ENCODE measurements around the gene KCNQ1. TPM values are rescaled to one million over a fixed set of nuclear protein-coding genes. Genes with fewer than 3 reads are reported as not detected.

Gene KCNQ1
- total and polyA plus RNA-seq, 2 donors (not counting 1 experiment from before 2014, with no cell fraction given) = 21.5 to 28.8 TPM

DNA sequence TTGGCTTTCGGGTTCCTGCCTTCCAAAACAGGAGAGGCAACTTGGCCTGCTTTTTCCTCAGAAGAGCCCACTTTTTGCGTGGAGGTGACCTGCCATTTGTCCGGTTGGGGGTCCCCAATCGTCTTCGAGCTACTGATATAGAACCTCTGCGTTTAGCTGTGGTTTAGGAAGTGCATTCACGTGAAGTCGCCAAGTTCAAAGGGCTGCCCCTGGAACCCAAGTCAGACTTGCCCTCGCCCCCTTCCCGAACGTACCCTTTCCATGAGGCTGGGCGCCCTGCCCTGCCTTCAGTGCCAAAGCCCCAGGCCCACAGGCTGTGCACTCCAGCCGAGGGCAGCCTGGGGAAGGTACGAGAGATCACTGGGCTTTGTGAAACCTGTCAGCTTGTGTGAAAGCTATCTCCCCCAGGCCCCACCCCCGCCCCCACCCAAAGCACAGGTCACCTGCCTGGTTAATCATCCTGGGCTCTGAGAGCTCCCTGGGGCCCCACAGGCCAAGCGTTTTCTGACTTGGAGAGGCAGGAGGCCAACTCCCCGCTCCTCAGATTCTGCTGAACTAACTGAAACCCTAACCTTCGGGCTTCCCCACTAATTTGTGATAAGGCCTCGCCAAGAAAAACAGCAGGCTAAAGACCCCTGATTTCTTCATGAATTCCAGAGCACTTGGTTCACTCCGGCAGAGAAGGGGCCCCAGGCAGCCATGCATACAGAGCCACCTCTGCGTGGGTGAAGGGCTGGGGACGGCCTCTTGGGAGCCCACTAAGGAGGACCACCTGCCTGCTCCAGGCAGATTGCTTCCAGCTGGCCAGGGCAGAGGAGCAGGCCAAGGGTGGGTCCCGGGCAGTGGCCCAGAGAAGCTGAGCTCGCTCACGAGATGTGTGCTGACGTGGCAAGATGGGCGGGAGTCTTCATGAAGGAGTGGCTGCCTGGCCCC lies 280.8 kb downstream of the KCNQ1 start:
- Histone ChIP-seq H3K4me2 (replicated peaks; ENCODE audit: low read depth, low read length, poor library complexity, severe bottlenecking) (no peak overlapping the region), H3K4me1 (ENCODE audit: control insufficient read depth in 2 of 2, insufficient read depth in 2 of 2, low read length in 2 of 2) (no peaks in the 10 kb centered on the region), H3K27ac (ENCODE audit: low read length in 2 of 2) (no peak overlapping the region), H3K27me3 (replicated peaks in 1 of 4; ENCODE audit: control extremely low read depth in 1 of 4, control insufficient read depth in 3 of 4, insufficient read depth in 4 of 4, low read length in 3 of 4) (no peaks in the 10 kb centered on the region), H3K79me2 (ENCODE audit: control insufficient read depth, insufficient read depth, low read length) (no peaks in the 10 kb centered on the region), H3K9ac (ENCODE audit: low read length) (no peak overlapping the region), H3K36me3 (replicated peaks in 1 of 2; ENCODE audit: control extremely low read depth in 1 of 2, control insufficient read depth in 1 of 2, extremely low read depth in 1 of 2, insufficient read depth in 2 of 2, low read length in 1 of 2) (no peaks in the 10 kb centered on the region), H3K4me3 (ENCODE audit: control extremely low read depth in 1 of 5, extremely low read depth in 1 of 5, insufficient read depth in 1 of 5, low read depth in 2 of 5, low read length in 4 of 5) (no peak overlapping the region), H4K20me1 (ENCODE audit: control insufficient read depth, insufficient read depth, low read length, poor library complexity, severe bottlenecking) (peaks cover 5% of the 10 kb centered on the region), H2AFZ (ENCODE audit: insufficient read depth, low read depth, low read length, poor library complexity, severe bottlenecking) (no peak overlapping the region), H3K9me3 (ENCODE audit: control extremely low read depth in 1 of 3, control insufficient read depth in 2 of 3, insufficient read depth in 1 of 3, low read length in 2 of 3) (peaks cover 0 to 4% (median 0%) of the 10 kb centered on the region in 3 donors)
- no peak overlapping the region for H3K4me3 Mint-ChIP-seq
- TF ChIP-seq, protein P1, sequence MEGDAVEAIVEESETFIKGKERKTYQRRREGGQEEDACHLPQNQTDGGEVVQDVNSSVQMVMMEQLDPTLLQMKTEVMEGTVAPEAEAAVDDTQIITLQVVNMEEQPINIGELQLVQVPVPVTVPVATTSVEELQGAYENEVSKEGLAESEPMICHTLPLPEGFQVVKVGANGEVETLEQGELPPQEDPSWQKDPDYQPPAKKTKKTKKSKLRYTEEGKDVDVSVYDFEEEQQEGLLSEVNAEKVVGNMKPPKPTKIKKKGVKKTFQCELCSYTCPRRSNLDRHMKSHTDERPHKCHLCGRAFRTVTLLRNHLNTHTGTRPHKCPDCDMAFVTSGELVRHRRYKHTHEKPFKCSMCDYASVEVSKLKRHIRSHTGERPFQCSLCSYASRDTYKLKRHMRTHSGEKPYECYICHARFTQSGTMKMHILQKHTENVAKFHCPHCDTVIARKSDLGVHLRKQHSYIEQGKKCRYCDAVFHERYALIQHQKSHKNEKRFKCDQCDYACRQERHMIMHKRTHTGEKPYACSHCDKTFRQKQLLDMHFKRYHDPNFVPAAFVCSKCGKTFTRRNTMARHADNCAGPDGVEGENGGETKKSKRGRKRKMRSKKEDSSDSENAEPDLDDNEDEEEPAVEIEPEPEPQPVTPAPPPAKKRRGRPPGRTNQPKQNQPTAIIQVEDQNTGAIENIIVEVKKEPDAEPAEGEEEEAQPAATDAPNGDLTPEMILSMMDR (IDR thresholded peaks at IDR 0.05) = no peak
- TF ChIP-seq EZH2 (IDR thresholded peaks at IDR 0.05; ENCODE audit: borderline replicate concordance, insufficient read depth, low read depth, low read length, poor library complexity, severe bottlenecking) = no peak
- no peaks in the 10 kb centered on the region for H3K4me1 Mint-ChIP-seq
- POLR2A ChIA-PET = no interaction called here
- H3K27me3 Mint-ChIP-seq = no peaks in the 10 kb centered on the region
- DNase-seq = no peak
- H3K27ac Mint-ChIP-seq = no peak overlapping the region
- 95% methylated on average over 26 of the region's 27 CpGs for WGBS (ENCODE audit: insufficient coverage)
- H3K9me3 Mint-ChIP-seq (ENCODE audit: insufficient read depth) = no peaks in the 10 kb centered on the region
- intact Hi-C loops (cut with micrococcal nuclease) = no loop called here
- no peak for ATAC-seq (ENCODE audit: low read depth)
- CTCF ChIA-PET = no interaction called here

DNA sequence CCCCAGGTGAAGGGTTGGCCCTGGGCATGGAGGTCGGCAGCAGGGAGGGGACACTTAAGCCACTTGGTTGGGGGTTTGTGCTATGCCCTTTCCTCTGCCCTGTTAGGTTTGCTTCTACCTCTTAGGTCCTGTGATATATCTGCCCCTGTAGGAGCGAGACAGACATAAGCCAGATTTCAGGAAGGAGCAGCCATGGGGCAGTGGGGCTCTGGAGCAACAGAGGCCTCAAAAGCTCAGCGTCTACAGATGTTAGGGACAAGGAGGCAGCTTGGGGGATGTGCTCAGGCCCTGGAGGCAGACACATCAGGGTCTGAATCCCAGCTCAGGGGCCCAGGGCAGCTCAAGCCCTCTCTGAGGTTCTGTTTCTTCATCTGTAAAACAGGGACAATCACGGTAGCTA lies 282.2 kb downstream of the KCNQ1 start:
- 85% methylated on average over 4 of the region's 4 CpGs for WGBS (ENCODE audit: insufficient coverage)
- Histone ChIP-seq H3K27me3 (replicated peaks in 1 of 4; ENCODE audit: control extremely low read depth in 1 of 4, control insufficient read depth in 3 of 4, insufficient read depth in 4 of 4, low read length in 3 of 4) (no peaks in the 10 kb centered on the region), H3K36me3 (replicated peaks in 1 of 2; ENCODE audit: control extremely low read depth in 1 of 2, control insufficient read depth in 1 of 2, extremely low read depth in 1 of 2, insufficient read depth in 2 of 2, low read length in 1 of 2) (no peaks in the 10 kb centered on the region), H3K4me2 (replicated peaks; ENCODE audit: low read depth, low read length, poor library complexity, severe bottlenecking) (no peak overlapping the region), H3K4me3 (ENCODE audit: control extremely low read depth in 1 of 5, extremely low read depth in 1 of 5, insufficient read depth in 1 of 5, low read depth in 2 of 5, low read length in 4 of 5) (no peak overlapping the region), H3K4me1 (ENCODE audit: control insufficient read depth in 2 of 2, insufficient read depth in 2 of 2, low read length in 2 of 2) (no peaks in the 10 kb centered on the region), H4K20me1 (ENCODE audit: control insufficient read depth, insufficient read depth, low read length, poor library complexity, severe bottlenecking) (peaks cover 5% of the 10 kb centered on the region), H3K27ac (ENCODE audit: low read length in 2 of 2) (no peak overlapping the region), H3K79me2 (ENCODE audit: control insufficient read depth, insufficient read depth, low read length) (no peaks in the 10 kb centered on the region), H2AFZ (ENCODE audit: insufficient read depth, low read depth, low read length, poor library complexity, severe bottlenecking) (no peak overlapping the region), H3K9me3 (ENCODE audit: control extremely low read depth in 1 of 3, control insufficient read depth in 2 of 3, insufficient read depth in 1 of 3, low read length in 2 of 3) (peaks cover 0 to 4% (median 0%) of the 10 kb centered on the region in 3 donors), H3K9ac (ENCODE audit: low read length) (no peak overlapping the region)
- ChIA-PET POLR2A (no interaction called here), CTCF (no interaction called here)
- intact Hi-C loops (cut with micrococcal nuclease) = no loop called here
- no peak overlapping the region for H3K4me3 Mint-ChIP-seq
- H3K27ac Mint-ChIP-seq = no peak overlapping the region
- ATAC-seq (ENCODE audit: low read depth) = no peak
- DNase-seq = no peak
- TF ChIP-seq EZH2 (IDR thresholded peaks at IDR 0.05; ENCODE audit: borderline replicate concordance, insufficient read depth, low read depth, low read length, poor library complexity, severe bottlenecking) = no peak
- TF ChIP-seq, protein P1 (IDR thresholded peaks at IDR 0.05) = no peak
- no peaks in the 10 kb centered on the region for H3K9me3 Mint-ChIP-seq (ENCODE audit: insufficient read depth)
- H3K27me3 Mint-ChIP-seq = no peaks in the 10 kb centered on the region
- no peaks in the 10 kb centered on the region for H3K4me1 Mint-ChIP-seq

Measured in B cell (primary cell).